M059J (cell line): ENCODE data around the gene SMYD4. TPM values are rescaled to one million over a fixed set of nuclear protein-coding genes. Genes with fewer than 3 reads are reported as not detected.
"Not testable (repeated sequence)": the region's sequence is repeated elsewhere in the genome, so short reads cannot be mapped to it uniquely, and the experiment has no call there.

Experiments used
- DNase-seq: peaks from one replicate; pipeline ENCODE4 v3.0.0-alpha.2; 2012; ENCODE audit warnings: low read depth
- total RNA-seq: library from RNA; depleted of rRNA; stranded (reverse); fragments of >200 nt; shearing (Covaris generic); gene quantifications from 2 replicates; pipeline ENCODE4 v1.2.3, GENCODE V29; 2014; rRNA removed

Gene SMYD4
- total RNA-seq: 6.7 and 11.3 TPM in 2 replicates

- peak; percentile 84 for DNase-seq
These were observed at the start of gene SMYD4, which contains the start of gene RPA1 for GRCh38 chr17:1829592-1830257. Gene SMYD4 (minus strand): TSS chr17:1829902. CDS start chr17:1827994, 1,908 bp downstream. Gene RPA1 (plus strand): TSS chr17:1830005. CDS start chr17:1830094, 89 bp downstream.

GRCh38 chr17:1878419-1879121 is 48.9 kb upstream of the SMYD4 start:
- peak; percentile 21 for DNase-seq

- DNase-seq: no peak
These were observed 45.9 kb upstream of the SMYD4 start for GRCh38 chr17:1875597-1875996.

GRCh38 chr17:1873418-1873817 is 43.7 kb upstream of the SMYD4 start:
- no peak for DNase-seq

- DNase-seq: no peak
These were observed 43.3 kb upstream of the SMYD4 start for GRCh38 chr17:1872976-1873375.

GRCh38 chr17:1872254-1872653 is 42.6 kb upstream of the SMYD4 start:
- DNase-seq: no peak

- DNase-seq: no peak
These were observed 42.1 kb upstream of the SMYD4 start for GRCh38 chr17:1871756-1872155.

- DNase-seq: no peak
These were observed 40.9 kb upstream of the SMYD4 start for GRCh38 chr17:1870592-1870991.

- no peak for DNase-seq
These were observed 38.4 kb upstream of the SMYD4 start for GRCh38 chr17:1868090-1868489.

- DNase-seq: no peak
These were observed 37.6 kb upstream of the SMYD4 start for GRCh38 chr17:1867307-1867706.

- peak; percentile 18 for DNase-seq
These were observed 35.7 kb upstream of the SMYD4 start for GRCh38 chr17:1865252-1866037.

- no peak for DNase-seq
These were observed 31.8 kb upstream of the SMYD4 start for GRCh38 chr17:1861391-1862010.

GRCh38 chr17:1860978-1861377 is 31.3 kb upstream of the SMYD4 start:
- DNase-seq: no peak

- DNase-seq: not testable (repeated sequence)
These were observed 26.8 kb upstream of the SMYD4 start for GRCh38 chr17:1856462-1856861.

- no peak for DNase-seq
These were observed 24.0 kb upstream of the SMYD4 start for GRCh38 chr17:1853698-1854097.

GRCh38 chr17:1852327-1852726 is 22.6 kb upstream of the SMYD4 start:
- DNase-seq: no peak

GRCh38 chr17:1847191-1847590 is 17.5 kb upstream of the SMYD4 start:
- DNase-seq: no peak

- no peak for DNase-seq
These were observed 14.2 kb upstream of the SMYD4 start for GRCh38 chr17:1843947-1844346.

- no peak for DNase-seq
These were observed 9.8 kb upstream of the SMYD4 start for GRCh38 chr17:1839516-1839915.

GRCh38 chr17:1834380-1835149 is 4.9 kb upstream of the SMYD4 start:
- no peak for DNase-seq

GRCh38 chr17:1830288-1830687 is 586 bp upstream of the SMYD4 start:
- DNase-seq: peak; percentile 22
